K562 (cell line): ENCODE measurements around the gene INPP5E. TPM values are rescaled to one million over a fixed set of nuclear protein-coding genes. Genes with fewer than 3 reads are reported as not detected.
A peak's percentile ranks its signal among the peaks of the same experiment; 100 is the strongest.

ENCODE experiments used
- ATAC-seq: fragments of 200-7000 bp; cut with Tn5 transposase; 3 replicates; pipeline ENCODE4 v1.9.1; 2020; ENCODE audit warnings: moderate library complexity
- BruUV-seq: library from RNA; stranded (reverse); fragments of 400-500 nt; replicated peaks from 2 replicates; lab custom pipeline; 2021; lab: Mats Ljungman, UMichigan
- CTCF ChIA-PET: fragments of 300-600 bp; formaldehyde crosslinking; extraction: SDS; loops from one replicate; lab custom pipeline; 2021; ENCODE audit warnings: low intra/inter-chr PET ratio; lab: Yijun Ruan, JAX
- POLR2A ChIA-PET: fragments of 300-600, 350-650 bp; sonication (Branson Sonifier 250); formaldehyde crosslinking; extraction: SDS; loops from one replicate; lab custom pipeline; 2021; ENCODE audit warnings: antibody characterized with exemption, inconsistent platforms; lab: Yijun Ruan, JAX
- DNase-seq, 4 experiments: peaks; one replicate each; pipeline versions ENCODE4 v3.0.0 to v3.0.0-alpha.2; 2011 to 2018; ENCODE audit warnings: low spot score in 3 of 4, mixed read lengths in 3 of 4; ENCODE audit errors: extremely low read depth in 1 of 4
- FAIRE-seq: peaks from 2 replicates; lab custom pipeline; 2011; peaks lifted over from hg19 to GRCh38; lab: Jason Lieb, UNC
- H2AFZ ChIP-seq: 2 replicates; pipeline ENCODE4 v1.6.0; 2011; ENCODE audit warnings: low read depth, low read length, control low read depth, inconsistent platforms
- H3K27ac ChIP-seq: fragments of 200-600 bp; 3 replicates; pipeline ENCODE4 v1.8.0; 2011; ENCODE audit warnings: low read depth, mild to moderate bottlenecking, control low read depth, inconsistent platforms, low read length, moderate library complexity, mixed read lengths; ENCODE audit errors: extremely low read depth
- H3K27me3 ChIP-seq, 2 experiments: fragments of 300-600 bp in 1 of 2; 2 replicates in 1 of 2; 3 replicates in 1 of 2; pipeline versions ENCODE4 v1.6.0 to v1.8.0; 2011; ENCODE audit warnings: inconsistent platforms in 2 of 2, low read length in 2 of 2, mild to moderate bottlenecking in 1 of 2, mixed read lengths in 1 of 2, moderate library complexity in 1 of 2; ENCODE audit not compliant: control insufficient read depth in 2 of 2, insufficient read depth in 2 of 2
- H3K36me3 ChIP-seq: fragments of 300-600 bp; 3 replicates; pipeline ENCODE4 v1.8.0; 2011; ENCODE audit warnings: mild to moderate bottlenecking, low read length, inconsistent platforms; ENCODE audit not compliant: control insufficient read depth, insufficient read depth
- H3K4me1 ChIP-seq, 2 experiments: fragments of 200-600 bp in 1 of 2; replicated peaks in 1 of 2; 2 replicates in 1 of 2; 3 replicates in 1 of 2; pipeline versions ENCODE4 v1.5.1 to v1.8.0; 2011; ENCODE audit warnings: inconsistent platforms in 2 of 2, low read length in 2 of 2, mild to moderate bottlenecking in 1 of 2, mixed read lengths in 1 of 2, moderate library complexity in 1 of 2; ENCODE audit not compliant: control insufficient read depth in 2 of 2, insufficient read depth in 2 of 2
- H3K4me2 ChIP-seq: 2 replicates; pipeline ENCODE4 v1.6.1; 2011; ENCODE audit warnings: low read length, control low read depth, inconsistent platforms, mixed read lengths; ENCODE audit not compliant: insufficient read depth
- H3K4me3 ChIP-seq: fragments of 200-600 bp; sonication (generic), shearing (Covaris generic); 2 replicates; pipeline ENCODE4 v1.5.1; 2016; ENCODE audit warnings: control low read depth, inconsistent platforms
- H3K79me2 ChIP-seq: fragments of 200-600 bp; 3 replicates; pipeline ENCODE4 v1.8.0; 2011; ENCODE audit warnings: low read length, inconsistent platforms; ENCODE audit not compliant: control insufficient read depth, insufficient read depth
- H3K9ac ChIP-seq, 2 experiments: 2 replicates each; pipeline versions ENCODE4 v1.6.0 to v1.6.1; 2011; ENCODE audit warnings: low read depth in 2 of 2, low read length in 2 of 2, control low read depth in 1 of 2, inconsistent platforms in 1 of 2, mild to moderate bottlenecking in 1 of 2, mixed read lengths in 1 of 2; ENCODE audit not compliant: insufficient read depth in 1 of 2
- H3K9me1 ChIP-seq: one replicate; pipeline ENCODE4 v1.6.0; 2011; ENCODE audit warnings: inconsistent platforms, mild to moderate bottlenecking, low read length, moderate library complexity; ENCODE audit not compliant: control insufficient read depth, insufficient read depth
- H3K9me3 ChIP-seq: replicated peaks from 2 replicates; pipeline ENCODE4 v1.5.1; 2011; ENCODE audit warnings: low read depth, low read length, inconsistent platforms; ENCODE audit not compliant: control insufficient read depth, insufficient read depth
- H4K20me1 ChIP-seq: replicated peaks from 2 replicates; pipeline ENCODE4 v1.6.1; 2011; ENCODE audit warnings: low read length, inconsistent platforms, mixed read lengths; ENCODE audit not compliant: control insufficient read depth, insufficient read depth
- CREB3 ChIP-seq: fragments of 450-650 bp; conservative IDR thresholded peaks from 2 replicates; pipeline ENCODE4 v1.6.1; 2016; ENCODE audit warnings: missing genetic modification characterization, low read depth, mild to moderate bottlenecking, missing compliant biosample characterization, moderate library complexity
- CUX1 ChIP-seq: fragments of 200-800 bp; sonication (Bioruptor generic); IDR thresholded peaks from 2 replicates; pipeline ENCODE4 v1.6.1; 2016; ENCODE audit warnings: missing genetic modification characterization, missing compliant biosample characterization
- FOXJ3 ChIP-seq: sonication (generic); formaldehyde crosslinking; IDR thresholded peaks from 2 replicates; pipeline ENCODE4 v1.4.0; 2020; ENCODE audit warnings: mild to moderate bottlenecking, missing genetic modification reagents
- HNRNPK ChIP-seq: fragments of 200-400 bp; formaldehyde crosslinking; IDR thresholded peaks from one replicate; pipeline ENCODE4 v1.6.1; 2018; ENCODE audit warnings: mild to moderate bottlenecking, low read depth, low read length; ENCODE audit not compliant: poor library complexity, severe bottlenecking
- HOXB6 ChIP-seq: fragments of 250-450 bp; sonication (Bioruptor Pico); IDR thresholded peaks from 2 replicates; pipeline ENCODE4 v1.5.1; 2022; ENCODE audit warnings: mild to moderate bottlenecking, borderline replicate concordance
- POLR2G ChIP-seq: fragments of 200-400 bp; formaldehyde crosslinking; IDR thresholded peaks from 2 replicates; pipeline ENCODE4 v1.6.1; 2017; ENCODE audit warnings: low read depth, mild to moderate bottlenecking, antibody characterized with exemption, low read length, moderate library complexity
- RBFOX2 ChIP-seq: fragments of 200-400 bp; formaldehyde crosslinking; IDR thresholded peaks from 2 replicates; pipeline ENCODE4 v1.6.1; 2017; ENCODE audit warnings: low read depth, mild to moderate bottlenecking, low read length, moderate library complexity
- WGBS: fragments of 100-300 bp; shearing (Covaris generic); methylation state at CpG from one replicate; pipeline ENCODE4 v1.1.6; 2016; ENCODE audit warnings: low coverage, mixed read lengths; ENCODE audit not compliant: insufficient coverage; ENCODE audit errors: missing lambda C conversion rate; 5-methylcytosine and 5-hydroxymethylcytosine counted together
- in situ Hi-C: fragments of 300-500 bp; cut with MboI; formaldehyde crosslinking; loops from 4 replicates; pipeline ENCODE4 v1.15.0; 2018; ENCODE audit warnings: inconsistent platforms, mixed read lengths
- intact Hi-C: fragments of 100-400 bp; cut with micrococcal nuclease; formaldehyde crosslinking; loops from 2 replicates; pipeline ENCODE4 v1.14.2; 2022
- polyA plus RNA-seq, 8 experiments: library from polyadenylated mRNA; depleted of rRNA in 4 of 8; stranded (reverse) in 5 of 8; unstranded in 3 of 8; fragments of >200 nt; fragmentation: Nextera tagmentation in 2 of 8; fragmentation: Illumina TruSeq in 1 of 8; extraction: Ambion mirVana in 2 of 8; extraction: Trizol in 1 of 8; gene quantifications; 2 replicates each; pipeline versions ENCODE4 v1.2.1 to v1.2.3, GENCODE V29; 2011 to 2014; ENCODE audit warnings: inconsistent platforms in 1 of 8, missing spikeins in 1 of 8
- total RNA-seq, 7 experiments: library from RNA; depleted of rRNA in 6 of 7; stranded (reverse); fragments of >200 nt in 6 of 7; fragmentation: Illumina TruSeq in 2 of 7; extraction: Trizol in 2 of 7; gene quantifications; 2 replicates each; pipeline versions ENCODE4 v1.2.1 to v1.2.3, GENCODE V29; 2011 to 2021; ENCODE audit warnings: low replicate concordance in 1 of 7

The INPP5E gene
- total and polyA plus RNA-seq, 9 of the 15 experiments (the other 6 are each of a cell fraction or from before 2014, with no cell fraction given), result 0.38 to 17.4 (median 4.9) TPM

- Histone ChIP-seq H3K36me3 (peaks cover 92% of the 10 kb centered on the region), H3K27me3 (no peaks in the 10 kb centered on the region), H3K9ac (0 out of 4 replicates have a peak overlapping the region, but pooled peaks of 1 of the 2 experiments have one; percentile 6), H3K4me3 (no peak overlapping the region), H3K4me1 (no peaks in the 10 kb centered on the region), H3K79me2 (no peaks in the 10 kb centered on the region), H3K4me2 (no peak overlapping the region), H3K9me3 (no peaks in the 10 kb centered on the region), H3K9me1 (no peaks in the 10 kb centered on the region), H3K27ac (no peak overlapping the region), H2AFZ (no peak overlapping the region), H4K20me1 (no peaks in the 10 kb centered on the region)
- ATAC-seq (no peak), FAIRE-seq (no peak), DNase-seq (no peak)
- intact Hi-C loops (no loop called here), in situ Hi-C loops (no loop called here)
- no peak for TF ChIP-seq CREB3
- no peak for TF ChIP-seq FOXJ3 (CRISPR knock-in tag)
- peak; percentile 14; the same call in 1 of the 2 replicates for TF ChIP-seq RBFOX2
- TF ChIP-seq CUX1 (CRISPR knock-in tag), result no peak
- TF ChIP-seq POLR2G, result 0 out of 2 replicates have a peak, but pooled peaks have one; percentile 31
- TF ChIP-seq HNRNPK, result no peak
- no peak for TF ChIP-seq HOXB6 (CRISPR knock-in tag)
- 98% methylated on average over 22 of the region's 28 CpGs for WGBS
- no TSS peak for BruUV-seq
- ChIA-PET CTCF (no interaction called here), POLR2A (interaction anchor here (0.7 to 2.1 kb wide), 3 partner anchors 9 to 15 kb away, joined by 3 to 7 read pairs (median 4); no protein-coding TSS in a partner anchor)
Measured at GRCh38 chr9:136459425-136459824, 19.8 kb upstream of the INPP5E start.
